Measurements from ENCODE around the gene PKD1L1.

- TF ChIP-seq POLR2A (IDR thresholded peaks at IDR 0.05; ENCODE audit: low read depth, low read length) (no peak), TAF1 (IDR thresholded peaks at IDR 0.05; ENCODE audit: borderline replicate concordance, low read depth, low read length) (no peak)
Measured at GRCh38 chr7:47893721-47894365, 54.4 kb downstream of the PKD1L1 start.
